Muscle layer of duodenum (tissue), 2 donors: ENCODE data around the gene UGT1A1.
"Not testable (repeated sequence)": the region's sequence is repeated elsewhere in the genome, so short reads cannot be mapped to it uniquely, and the experiment has no call there.

Source experiments
- H3K27ac ChIP-seq: one replicate; pipeline ENCODE4 v1.7.0; 2013; ENCODE audit warnings: mild to moderate bottlenecking, low read length
- H3K27me3 ChIP-seq: one replicate; pipeline ENCODE4 v1.7.0; 2013; ENCODE audit warnings: low read depth, mild to moderate bottlenecking, control low read depth, low read length
- H3K36me3 ChIP-seq, 2 donors: one replicate each; pipeline ENCODE4 v1.7.0; 2013; ENCODE audit warnings: low read length in 2 of 2, control low read depth in 1 of 2, mild to moderate bottlenecking in 1 of 2; ENCODE audit not compliant: insufficient read depth in 2 of 2, control insufficient read depth in 1 of 2
- H3K4me1 ChIP-seq, 2 donors: one replicate each; pipeline ENCODE4 v1.7.0; 2013; ENCODE audit warnings: low read length in 2 of 2, mild to moderate bottlenecking in 2 of 2, control low read depth in 1 of 2, moderate library complexity in 1 of 2; ENCODE audit not compliant: insufficient read depth in 2 of 2, control insufficient read depth in 1 of 2
- H3K4me3 ChIP-seq, 2 donors: one replicate each; pipeline ENCODE4 v1.7.0; 2013; ENCODE audit warnings: low read length in 2 of 2, low read depth in 1 of 2, mild to moderate bottlenecking in 1 of 2
- H3K9me3 ChIP-seq, 2 donors: one replicate each; pipeline ENCODE4 v1.7.0; 2013; ENCODE audit warnings: low read length in 2 of 2, control low read depth in 1 of 2, mild to moderate bottlenecking in 1 of 2; ENCODE audit not compliant: control insufficient read depth in 1 of 2
- donor health status: healthy.

The UGT1A1 gene

DNA sequence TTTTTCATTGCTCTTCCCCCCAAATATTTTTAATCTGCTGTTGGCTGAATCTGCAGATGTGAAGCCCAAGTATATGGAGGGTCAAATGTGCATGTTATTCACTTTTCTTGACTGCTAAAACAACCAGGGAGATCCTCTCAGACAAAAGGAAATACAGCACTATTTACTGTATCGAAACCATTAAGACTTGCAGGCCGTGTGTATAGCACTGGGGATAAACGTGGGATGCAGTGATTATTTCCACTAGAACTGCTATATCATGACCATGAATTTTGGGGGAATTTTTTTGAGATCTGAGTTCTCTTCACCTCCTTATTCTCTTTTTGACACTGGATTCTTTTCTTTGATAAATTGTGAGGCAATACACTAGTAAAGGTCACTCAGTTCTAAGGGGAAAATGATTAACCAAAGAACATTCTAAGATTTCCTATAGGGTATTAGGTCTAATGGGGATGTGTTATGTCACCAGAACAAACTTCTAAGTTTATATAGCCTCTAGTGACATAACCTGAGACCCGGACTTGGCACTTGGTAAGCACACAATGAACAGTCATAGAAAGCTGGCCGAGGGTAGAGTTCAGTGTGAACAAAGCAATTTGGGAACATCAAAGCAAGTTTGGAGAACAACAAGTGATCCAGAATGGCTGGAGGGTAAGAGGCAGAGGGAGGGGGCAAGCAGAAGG lies 14.9 kb upstream of the UGT1A1 start:
- H3K9me3 ChIP-seq, result no peaks in the 10 kb centered on the region
- H3K27ac ChIP-seq, result no peak overlapping the region
- H3K36me3 ChIP-seq, result no peaks in the 10 kb centered on the region
- H3K4me3 ChIP-seq, result no peak overlapping the region
- H3K4me1 ChIP-seq, result no peaks in the 10 kb centered on the region
- no peaks in the 10 kb centered on the region for H3K27me3 ChIP-seq

- not testable (repeated sequence) for H3K27ac ChIP-seq, H3K4me1 ChIP-seq, H3K4me3 ChIP-seq, H3K9me3 ChIP-seq, H3K36me3 ChIP-seq, H3K27me3 ChIP-seq
Observed at GRCh38 chr2:233745838-233746237, 14.2 kb upstream of the UGT1A1 start.

DNA sequence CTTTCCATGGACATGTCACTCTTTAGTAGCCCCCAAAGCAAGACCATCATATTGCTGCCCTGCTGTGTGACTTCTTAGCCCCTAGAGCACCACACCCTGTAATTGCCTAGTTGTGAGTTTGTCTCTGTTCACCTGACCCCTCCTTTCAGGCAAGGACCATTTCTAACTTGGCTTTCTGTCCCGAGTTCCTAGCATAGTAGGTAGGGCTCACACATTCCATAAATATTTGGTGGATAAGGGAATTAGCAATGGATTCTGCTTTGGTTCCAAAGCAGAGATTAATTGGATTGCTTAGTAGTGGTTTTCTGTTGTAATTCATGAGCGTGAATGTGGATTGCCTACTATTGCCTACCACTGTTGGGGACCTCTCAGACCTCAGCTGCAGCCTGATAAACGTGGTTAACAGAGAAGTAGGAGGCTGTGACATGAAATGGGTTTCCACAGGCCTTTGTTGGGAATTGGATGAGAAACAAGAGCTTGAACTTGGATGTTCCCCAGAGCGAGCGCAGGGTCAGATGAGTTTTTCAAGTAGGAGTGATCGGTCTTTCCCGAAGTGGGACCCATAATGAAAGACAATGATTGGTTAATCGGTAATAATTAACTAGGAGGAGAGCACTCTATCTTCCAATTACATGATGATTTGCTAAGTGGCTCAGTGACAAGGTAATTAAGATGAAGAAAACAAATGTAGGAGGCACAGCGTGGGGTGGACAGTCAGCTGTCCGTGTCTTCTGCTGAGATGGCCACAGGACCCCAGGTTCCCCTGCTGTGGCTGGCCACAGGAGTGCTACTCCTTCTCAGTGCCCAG lies 13.4 kb upstream of the UGT1A1 start:
- Histone ChIP-seq H3K4me3 (no peak overlapping the region), H3K27ac (no peak overlapping the region), H3K27me3 (no peaks in the 10 kb centered on the region), H3K4me1 (no peaks in the 10 kb centered on the region), H3K36me3 (no peaks in the 10 kb centered on the region), H3K9me3 (no peaks in the 10 kb centered on the region)

- Histone ChIP-seq H3K36me3 (no peaks in the 10 kb centered on the region), H3K4me3 (no peak overlapping the region), H3K27me3 (no peaks in the 10 kb centered on the region), H3K9me3 (no peaks in the 10 kb centered on the region), H3K4me1 (no peaks in the 10 kb centered on the region), H3K27ac (no peak overlapping the region)
Observed at GRCh38 chr2:233747283-233747544, 12.9 kb upstream of the UGT1A1 start.

GRCh38 chr2:233750689-233751088 lies 9.4 kb upstream of the UGT1A1 start:
- H3K27me3 ChIP-seq, H3K9me3 ChIP-seq: not testable (repeated sequence)

DNA sequence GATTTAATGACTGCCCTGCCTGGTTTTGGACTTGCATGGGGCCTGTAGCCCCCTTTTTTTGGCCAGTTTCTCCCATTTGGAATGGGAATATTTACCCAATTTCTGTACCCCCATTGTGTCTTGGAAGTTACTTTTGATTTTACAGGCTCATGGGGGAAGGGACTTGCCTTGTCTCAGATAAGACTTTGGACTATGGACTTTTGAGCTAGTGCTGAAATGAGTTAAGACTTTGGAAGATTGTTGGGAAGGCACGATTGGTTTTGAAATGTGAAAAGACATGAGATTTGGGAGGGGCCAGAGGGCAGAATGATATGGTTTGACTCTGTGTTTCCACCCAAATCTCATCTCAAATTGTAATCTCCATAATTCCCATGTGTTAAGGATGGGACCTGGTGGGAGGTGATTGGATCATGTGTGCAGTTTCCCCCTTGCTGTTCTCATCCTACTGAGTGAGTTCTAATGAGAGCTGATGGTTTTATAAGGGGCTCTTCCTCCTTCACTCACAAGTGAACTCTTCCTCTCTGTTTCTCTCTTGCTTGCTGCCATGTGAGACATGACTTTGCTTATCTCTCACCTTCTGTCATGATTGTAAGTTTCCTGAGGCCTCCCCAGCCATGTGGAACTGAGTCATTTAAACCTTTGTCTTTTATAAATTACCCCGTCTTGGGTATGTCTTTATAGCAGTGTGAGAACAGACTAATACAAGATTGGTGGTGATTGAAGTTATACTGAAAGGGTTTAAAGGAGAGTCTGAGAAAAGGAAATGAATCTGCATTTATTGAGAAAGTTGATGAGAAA lies 8.7 kb upstream of the UGT1A1 start:
- H3K36me3 ChIP-seq, H3K4me1 ChIP-seq, H3K27me3 ChIP-seq, H3K4me3 ChIP-seq, H3K27ac ChIP-seq, H3K9me3 ChIP-seq: not testable (repeated sequence)

More at GRCh38 chr2:233750689-233751088, 9.4 kb upstream of the UGT1A1 start:
- not testable (repeated sequence) for H3K27ac ChIP-seq, H3K4me1 ChIP-seq, H3K4me3 ChIP-seq, H3K36me3 ChIP-seq

GRCh38 chr2:233754872-233755611 lies 5.0 kb upstream of the UGT1A1 start:
- H3K4me3 ChIP-seq, result no peak overlapping the region
- no peaks in the 10 kb centered on the region for H3K27me3 ChIP-seq
- H3K4me1 ChIP-seq, result no peaks in the 10 kb centered on the region
- no peak overlapping the region for H3K27ac ChIP-seq
- no peaks in the 10 kb centered on the region for H3K36me3 ChIP-seq
- no peaks in the 10 kb centered on the region for H3K9me3 ChIP-seq

DNA sequence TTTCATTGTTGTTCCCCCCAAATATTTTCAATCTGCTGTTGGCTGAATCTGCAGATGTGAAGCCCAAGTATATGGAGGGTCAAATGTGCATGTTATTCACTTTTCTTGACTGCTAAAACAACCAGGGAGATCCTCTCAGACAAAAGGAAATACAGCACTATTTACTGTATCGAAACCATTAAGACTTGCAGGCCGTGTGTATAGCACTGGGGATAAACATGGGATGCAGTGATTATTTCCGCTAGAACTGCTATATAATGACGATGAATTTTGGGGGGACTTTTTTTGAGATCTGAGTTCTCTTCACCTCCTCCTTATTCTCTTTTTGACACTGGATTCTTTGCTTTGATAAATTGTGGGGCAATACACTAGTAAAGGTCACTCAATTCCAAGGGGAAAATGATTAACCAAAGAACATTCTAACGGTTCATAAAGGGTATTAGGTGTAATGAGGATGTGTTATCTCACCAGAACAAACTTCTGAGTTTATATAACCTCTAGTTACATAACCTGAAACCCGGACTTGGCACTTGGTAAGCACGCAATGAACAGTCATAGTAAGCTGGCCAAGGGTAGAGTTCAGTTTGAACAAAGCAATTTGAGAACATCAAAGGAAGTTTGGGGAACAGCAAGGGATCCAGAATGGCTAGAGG lies 3.5 kb upstream of the UGT1A1 start:
- H3K27me3 ChIP-seq, result no peaks in the 10 kb centered on the region
- H3K4me1 ChIP-seq, result peaks cover 0 to 3% of the 10 kb centered on the region in 2 donors
- no peaks in the 10 kb centered on the region for H3K36me3 ChIP-seq
- no peak overlapping the region for H3K27ac ChIP-seq
- H3K4me3 ChIP-seq, result no peak overlapping the region
- H3K9me3 ChIP-seq, result no peaks in the 10 kb centered on the region

DNA sequence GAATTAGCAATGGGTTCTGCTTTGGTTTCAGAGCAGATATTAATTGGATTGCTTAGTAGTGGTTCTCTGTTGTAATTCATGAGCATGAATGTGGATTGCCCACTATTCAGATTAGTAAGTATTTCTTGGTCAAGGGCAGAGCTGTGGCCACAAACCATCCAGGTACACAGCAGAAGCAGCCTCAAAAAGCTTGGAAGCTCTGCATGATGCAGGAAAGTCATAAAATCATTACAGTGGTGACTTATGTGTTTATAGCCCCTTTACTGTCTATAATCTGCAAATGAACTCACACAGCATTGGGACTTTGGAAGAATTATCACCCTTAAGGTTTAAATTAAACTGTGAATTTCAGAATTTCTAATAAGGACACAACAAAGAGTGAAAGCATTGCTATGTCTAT lies 1.9 kb upstream of the UGT1A1 start:
- H3K4me1 ChIP-seq, result peaks cover 0 to 3% of the 10 kb centered on the region in 2 donors
- H3K27ac ChIP-seq, result no peak overlapping the region
- no peak overlapping the region for H3K4me3 ChIP-seq
- H3K9me3 ChIP-seq, result no peaks in the 10 kb centered on the region
- no peaks in the 10 kb centered on the region for H3K36me3 ChIP-seq
- no peaks in the 10 kb centered on the region for H3K27me3 ChIP-seq

GRCh38 chr2:233758849-233759248 lies 1.2 kb upstream of the UGT1A1 start:
- Histone ChIP-seq H3K27ac (no peak overlapping the region), H3K27me3 (no peaks in the 10 kb centered on the region), H3K36me3 (no peaks in the 10 kb centered on the region), H3K4me1 (peaks cover 0 to 3% of the 10 kb centered on the region in 2 donors), H3K9me3 (no peaks in the 10 kb centered on the region), H3K4me3 (no peak overlapping the region)
